Osteocyte (in vitro differentiated cells): ENCODE data around the gene LGALS14. TPM values are rescaled to one million over a fixed set of nuclear protein-coding genes. Genes with fewer than 3 reads are reported as not detected.
"Not testable (repeated sequence)": the region's sequence is repeated elsewhere in the genome, so short reads cannot be mapped to it uniquely, and the experiment has no call there.

ENCODE experiments used
- DNase-seq: peaks from one replicate; pipeline ENCODE4 v3.0.0; 2021; ENCODE audit warnings: mixed read lengths; ENCODE audit not compliant: unreplicated experiment; ENCODE audit errors: extremely low spot score
- H3K27ac Mint-ChIP-seq: one replicate; pipeline ENCODE4 v1.8.0; 2021; ENCODE audit warnings: mild to moderate bottlenecking, mixed read lengths; ENCODE audit not compliant: unreplicated experiment
- H3K27me3 Mint-ChIP-seq: one replicate; pipeline ENCODE4 v1.8.0; 2021; ENCODE audit warnings: mixed read lengths; ENCODE audit not compliant: unreplicated experiment
- H3K36me3 Mint-ChIP-seq: one replicate; pipeline ENCODE4 v1.8.0; 2021; ENCODE audit warnings: mixed read lengths; ENCODE audit not compliant: unreplicated experiment
- H3K4me1 Mint-ChIP-seq: one replicate; pipeline ENCODE4 v1.8.0; 2021; ENCODE audit warnings: mixed read lengths; ENCODE audit not compliant: unreplicated experiment
- H3K4me3 Mint-ChIP-seq: one replicate; pipeline ENCODE4 v1.8.0; 2021; ENCODE audit warnings: mild to moderate bottlenecking, moderate library complexity, mixed read lengths; ENCODE audit not compliant: unreplicated experiment
- H3K9me3 Mint-ChIP-seq: one replicate; pipeline ENCODE4 v1.8.0; 2021; ENCODE audit warnings: mixed read lengths; ENCODE audit not compliant: unreplicated experiment
- total RNA-seq: library from RNA; stranded (reverse); gene quantifications from 2 replicates; pipeline ENCODE4 v1.2.1, GENCODE V29; 2021
- TF ChIP-seq, protein P1 (sequence below): fragments of 200-600 bp; sonication (generic); IDR thresholded peaks from 2 replicates; pipeline ENCODE4 v1.5.0; 2021; ENCODE audit warnings: antibody characterized with exemption, mild to moderate bottlenecking, moderate library complexity

LGALS14 gene
- total RNA-seq, 1 donor from 2014 or later, result not detected

DNA sequence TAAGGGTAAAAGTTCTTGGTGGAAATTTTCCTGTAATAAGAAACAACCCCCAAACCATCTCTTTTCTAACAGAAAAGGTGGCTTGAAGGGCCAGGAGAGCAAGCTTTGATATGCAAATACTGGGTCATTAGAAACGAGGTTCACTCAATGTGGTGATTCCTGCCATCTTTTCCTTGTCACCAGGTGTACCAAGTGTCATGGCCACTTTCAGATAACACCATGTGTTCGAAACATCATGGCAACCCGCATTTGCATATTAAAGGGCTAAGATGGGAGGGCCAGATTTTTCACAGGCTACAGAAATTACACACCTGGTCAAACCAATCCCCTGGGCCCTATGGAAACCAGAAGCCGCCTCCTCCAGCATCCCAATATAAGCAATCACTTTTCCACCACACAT is 33.3 kb upstream of the LGALS14 start:
- Mint-ChIP-seq H3K4me1 (no peaks in the 10 kb centered on the region), H3K27me3 (peaks cover 27% of the 10 kb centered on the region), H3K4me3 (no peak overlapping the region), H3K9me3 (no peaks in the 10 kb centered on the region), H3K27ac (no peak overlapping the region), H3K36me3 (no peaks in the 10 kb centered on the region)
- TF ChIP-seq, protein P1, sequence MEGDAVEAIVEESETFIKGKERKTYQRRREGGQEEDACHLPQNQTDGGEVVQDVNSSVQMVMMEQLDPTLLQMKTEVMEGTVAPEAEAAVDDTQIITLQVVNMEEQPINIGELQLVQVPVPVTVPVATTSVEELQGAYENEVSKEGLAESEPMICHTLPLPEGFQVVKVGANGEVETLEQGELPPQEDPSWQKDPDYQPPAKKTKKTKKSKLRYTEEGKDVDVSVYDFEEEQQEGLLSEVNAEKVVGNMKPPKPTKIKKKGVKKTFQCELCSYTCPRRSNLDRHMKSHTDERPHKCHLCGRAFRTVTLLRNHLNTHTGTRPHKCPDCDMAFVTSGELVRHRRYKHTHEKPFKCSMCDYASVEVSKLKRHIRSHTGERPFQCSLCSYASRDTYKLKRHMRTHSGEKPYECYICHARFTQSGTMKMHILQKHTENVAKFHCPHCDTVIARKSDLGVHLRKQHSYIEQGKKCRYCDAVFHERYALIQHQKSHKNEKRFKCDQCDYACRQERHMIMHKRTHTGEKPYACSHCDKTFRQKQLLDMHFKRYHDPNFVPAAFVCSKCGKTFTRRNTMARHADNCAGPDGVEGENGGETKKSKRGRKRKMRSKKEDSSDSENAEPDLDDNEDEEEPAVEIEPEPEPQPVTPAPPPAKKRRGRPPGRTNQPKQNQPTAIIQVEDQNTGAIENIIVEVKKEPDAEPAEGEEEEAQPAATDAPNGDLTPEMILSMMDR, result no peak
- DNase-seq, result no peak

DNA sequence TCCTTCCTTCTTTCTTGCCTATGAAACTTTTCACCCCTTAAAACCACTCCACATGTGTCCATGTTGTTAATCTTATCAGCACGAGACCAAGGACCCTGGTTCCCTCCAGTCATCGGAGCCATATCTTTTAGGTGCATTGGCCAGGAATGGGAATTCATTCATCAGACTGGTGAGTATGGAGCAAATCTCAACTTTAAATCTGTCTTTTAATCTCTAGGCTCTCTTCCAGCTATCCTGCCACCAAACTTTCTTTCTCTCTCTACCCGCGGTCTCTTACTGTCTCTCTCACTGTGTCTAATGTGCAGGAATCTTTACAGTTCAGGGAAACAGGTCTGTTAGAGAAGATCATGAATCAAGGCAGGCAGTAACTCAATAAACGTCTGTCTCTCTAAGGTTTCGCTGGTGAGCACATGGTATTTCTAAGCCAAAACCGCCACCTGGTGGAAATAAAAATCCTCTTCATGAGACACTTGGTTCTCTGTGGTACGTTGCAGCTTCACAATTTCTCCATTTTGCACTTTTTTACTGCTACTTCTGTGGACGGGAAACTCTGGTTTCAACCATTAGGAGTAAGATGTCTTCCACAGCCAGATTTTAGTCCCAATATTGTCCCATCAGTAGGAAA is 32.4 kb upstream of the LGALS14 start:
- TF ChIP-seq, protein P1, result peak; percentile 66
- Mint-ChIP-seq H3K36me3 (no peaks in the 10 kb centered on the region), H3K4me1 (no peaks in the 10 kb centered on the region), H3K27ac (no peak overlapping the region), H3K4me3 (no peak overlapping the region), H3K9me3 (no peaks in the 10 kb centered on the region), H3K27me3 (peaks cover 28% of the 10 kb centered on the region)
- no peak for DNase-seq

DNA sequence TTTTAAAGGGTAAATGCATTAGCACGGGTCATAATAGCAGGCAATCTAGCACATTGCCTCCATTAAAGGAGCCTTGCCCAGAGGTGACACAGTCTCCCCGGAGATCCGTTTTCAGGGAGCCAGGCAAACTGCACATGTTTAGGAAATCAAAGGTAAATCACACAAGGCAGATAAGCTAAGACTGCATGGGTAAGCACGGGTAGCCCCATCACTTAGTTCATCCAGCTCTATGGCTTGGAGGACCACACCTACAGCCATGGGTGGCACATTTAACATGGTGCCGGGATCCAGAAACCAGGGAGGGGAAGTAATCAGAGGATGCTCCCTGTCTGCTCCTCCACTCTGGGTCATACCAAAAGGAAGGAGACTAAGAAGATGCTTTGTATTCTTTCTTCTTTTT is 31.8 kb upstream of the LGALS14 start:
- no peaks in the 10 kb centered on the region for H3K4me1 Mint-ChIP-seq
- no peaks in the 10 kb centered on the region for H3K36me3 Mint-ChIP-seq
- TF ChIP-seq, protein P1, result no peak
- H3K9me3 Mint-ChIP-seq, result no peaks in the 10 kb centered on the region
- H3K27ac Mint-ChIP-seq, result no peak overlapping the region
- H3K4me3 Mint-ChIP-seq, result no peak overlapping the region
- no peak for DNase-seq
- peaks cover 28% of the 10 kb centered on the region for H3K27me3 Mint-ChIP-seq

DNA sequence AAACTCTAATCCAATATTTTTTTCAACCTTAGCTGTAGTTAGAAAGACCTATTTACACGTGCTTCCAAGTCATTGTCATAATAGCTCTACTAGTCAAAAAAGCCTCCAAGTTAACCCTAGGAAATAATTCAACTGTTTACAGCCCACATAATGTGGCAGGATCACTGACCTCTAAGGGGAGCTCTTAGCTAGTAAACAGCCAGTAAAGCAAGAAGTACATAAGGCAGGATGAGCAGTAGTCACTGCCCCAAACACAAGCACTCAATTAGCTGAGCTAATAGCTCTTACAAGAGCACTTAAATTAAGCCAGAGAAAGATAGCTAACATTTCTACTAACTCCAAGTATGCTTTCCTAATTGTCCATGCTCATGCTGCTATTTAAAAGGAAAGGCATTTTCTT is 30.4 kb upstream of the LGALS14 start:
- H3K27ac Mint-ChIP-seq, H3K9me3 Mint-ChIP-seq, H3K36me3 Mint-ChIP-seq, DNase-seq, H3K4me1 Mint-ChIP-seq, H3K4me3 Mint-ChIP-seq: not testable (repeated sequence)
- H3K27me3 Mint-ChIP-seq, result peaks cover 28% of the 10 kb centered on the region

DNA sequence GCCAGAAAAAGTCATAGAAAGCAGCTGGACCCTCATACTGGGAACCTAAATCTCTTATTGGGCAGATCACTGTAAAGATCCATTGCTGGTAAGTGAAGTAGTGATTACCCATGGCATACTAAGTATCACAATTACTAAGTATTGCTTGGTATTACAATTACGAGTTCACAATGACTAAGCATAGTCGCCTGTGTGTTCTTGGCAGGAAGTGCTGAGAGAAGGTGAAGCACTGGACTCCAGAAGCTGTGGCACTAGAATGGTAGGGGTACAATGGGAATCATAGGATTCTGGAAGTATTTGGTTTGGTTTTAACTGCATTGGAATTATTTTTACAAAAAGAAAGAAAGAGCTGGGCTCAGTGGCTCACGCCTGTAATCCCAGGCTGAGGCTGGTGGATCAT is 28.3 kb upstream of the LGALS14 start:
- Mint-ChIP-seq H3K27ac (no peak overlapping the region), H3K4me3 (no peak overlapping the region), H3K4me1 (no peaks in the 10 kb centered on the region), H3K9me3 (no peaks in the 10 kb centered on the region), H3K27me3 (peaks cover 31% of the 10 kb centered on the region), H3K36me3 (no peaks in the 10 kb centered on the region)
- TF ChIP-seq, protein P1, result no peak
- DNase-seq, result no peak
